GM23338 (cell line): ENCODE data around the gene TRAF7.
"Not testable (repeated sequence)": the region's sequence is repeated elsewhere in the genome, so short reads cannot be mapped to it uniquely, and the experiment has no call there.

ENCODE experiments used
- CREB1 ChIP-seq: fragments of 250-450 bp; sonication (Bioruptor Pico); IDR thresholded peaks from 2 replicates; pipeline ENCODE4 v1.5.0; 2020; ENCODE audit warnings: low read depth, mild to moderate bottlenecking, moderate library complexity
- CTCF ChIP-seq, 2 experiments: fragments of 200-600 bp in 1 of 2; sonication (generic) in 1 of 2; conservative IDR thresholded peaks; 2 replicates each; pipeline versions ENCODE4 v1.5.1 to v1.6.1; 2016 to 2017; ENCODE audit warnings: antibody characterized with exemption in 2 of 2, low read depth in 2 of 2, mild to moderate bottlenecking in 2 of 2, moderate library complexity in 1 of 2
- EZH2 ChIP-seq: fragments of 200-600 bp; sonication (generic); IDR thresholded peaks from one replicate; pipeline ENCODE4 v1.8.0; 2017; ENCODE audit warnings: antibody characterized with exemption, mild to moderate bottlenecking, low read depth; ENCODE audit not compliant: unreplicated experiment
- EZH2phosphoT487 ChIP-seq: fragments of 200-600 bp; sonication (generic); IDR thresholded peaks from one replicate; pipeline ENCODE4 v1.8.1; 2018; ENCODE audit warnings: antibody characterized with exemption; ENCODE audit not compliant: unreplicated experiment
- JUNB ChIP-seq: IDR thresholded peaks from one replicate; pipeline ENCODE4 v1.6.1; 2016; ENCODE audit warnings: antibody characterized with exemption; ENCODE audit not compliant: unreplicated experiment
- NANOG ChIP-seq: IDR thresholded peaks from 2 replicates; pipeline ENCODE4 v1.6.1; 2016; ENCODE audit warnings: antibody characterized with exemption, borderline replicate concordance
- POLR2AphosphoS5 ChIP-seq: IDR thresholded peaks from 2 replicates; pipeline ENCODE4 v1.6.1; 2016; ENCODE audit warnings: antibody characterized with exemption, low read depth
- REST ChIP-seq: IDR thresholded peaks from one replicate; pipeline ENCODE4 v1.6.1; 2018; ENCODE audit warnings: antibody characterized with exemption; ENCODE audit not compliant: unreplicated experiment
- STAT1 ChIP-seq: IDR thresholded peaks from one replicate; pipeline ENCODE4 v1.6.1; 2016; ENCODE audit warnings: antibody characterized with exemption; ENCODE audit not compliant: unreplicated experiment
- ZNF331 ChIP-seq: fragments of 250-450 bp; sonication (Bioruptor Pico); IDR thresholded peaks from 2 replicates; pipeline ENCODE4 v1.5.0; 2020; ENCODE audit warnings: low read depth, mild to moderate bottlenecking, moderate library complexity
- TF ChIP-seq, protein P1 (sequence below): IDR thresholded peaks from 2 replicates; pipeline ENCODE4 v1.6.1; 2016; ENCODE audit warnings: antibody characterized with exemption

DNA sequence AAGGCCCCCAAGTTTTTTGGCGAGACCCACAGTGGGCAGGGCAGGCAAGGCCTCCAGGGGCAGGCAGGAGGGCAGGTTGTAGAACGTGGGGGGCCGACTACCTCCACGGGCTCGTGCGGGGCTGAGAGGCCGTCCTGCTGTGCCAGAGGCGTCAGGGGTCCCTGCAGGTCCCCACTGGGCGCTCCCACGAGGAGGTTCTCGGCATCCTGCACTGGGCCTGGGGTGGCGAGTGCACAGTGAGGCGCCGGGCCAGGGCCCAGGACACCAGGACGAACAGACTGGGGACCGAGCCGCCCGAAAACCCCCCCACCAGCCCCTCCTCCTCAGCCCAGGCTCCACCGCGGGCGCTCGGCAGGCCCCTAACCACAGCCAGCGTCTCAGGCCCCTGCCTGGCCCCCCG is 39.2 kb upstream of the TRAF7 start:
- not testable (repeated sequence) for TF ChIP-seq CTCF (conservative IDR thresholded peaks at IDR 0.05; ENCODE audit: low read depth in 2 of 2); JUNB; POLR2AphosphoS5; EZH2; EZH2phosphoT487; CREB1 (CRISPR knock-in tag); ZNF331 (CRISPR knock-in tag); STAT1; REST; NANOG
- TF ChIP-seq, protein P1, sequence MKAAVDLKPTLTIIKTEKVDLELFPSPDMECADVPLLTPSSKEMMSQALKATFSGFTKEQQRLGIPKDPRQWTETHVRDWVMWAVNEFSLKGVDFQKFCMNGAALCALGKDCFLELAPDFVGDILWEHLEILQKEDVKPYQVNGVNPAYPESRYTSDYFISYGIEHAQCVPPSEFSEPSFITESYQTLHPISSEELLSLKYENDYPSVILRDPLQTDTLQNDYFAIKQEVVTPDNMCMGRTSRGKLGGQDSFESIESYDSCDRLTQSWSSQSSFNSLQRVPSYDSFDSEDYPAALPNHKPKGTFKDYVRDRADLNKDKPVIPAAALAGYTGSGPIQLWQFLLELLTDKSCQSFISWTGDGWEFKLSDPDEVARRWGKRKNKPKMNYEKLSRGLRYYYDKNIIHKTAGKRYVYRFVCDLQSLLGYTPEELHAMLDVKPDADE, result not testable (repeated sequence)
